GM18870 (cell line): Measurements from ENCODE around the gene GPATCH2L.

Experiments used
- ATAC-seq: cut with Tn5 transposase; IDR thresholded peaks from one replicate; pipeline ENCODE4 v1.9.1; 2021; ENCODE audit warnings: moderate library complexity; ENCODE audit not compliant: unreplicated experiment

The GPATCH2L gene

GRCh38 chr14:76195003-76195402 lies 43.3 kb downstream of the GPATCH2L start:
- no peak for ATAC-seq

- ATAC-seq = no peak
These were observed 45.4 kb downstream of the GPATCH2L start for GRCh38 chr14:76196980-76197695.

GRCh38 chr14:76201162-76201561 lies 49.4 kb downstream of the GPATCH2L start:
- no peak for ATAC-seq

GRCh38 chr14:76203086-76204001 lies 51.6 kb downstream of the GPATCH2L start:
- ATAC-seq = peak; percentile 69

GRCh38 chr14:76204461-76205230 lies 52.9 kb downstream of the GPATCH2L start:
- no peak for ATAC-seq

- ATAC-seq = no peak
These were observed 54.0 kb downstream of the GPATCH2L start for GRCh38 chr14:76205708-76206107.

GRCh38 chr14:76208340-76208739 lies 56.6 kb downstream of the GPATCH2L start:
- ATAC-seq = no peak

GRCh38 chr14:76212242-76212641 lies 60.5 kb downstream of the GPATCH2L start:
- ATAC-seq = no peak

- ATAC-seq = no peak
These were observed 65.5 kb downstream of the GPATCH2L start for GRCh38 chr14:76217179-76217578.

GRCh38 chr14:76218662-76219061 lies 66.9 kb downstream of the GPATCH2L start:
- no peak for ATAC-seq

GRCh38 chr14:76219873-76220272 lies 68.2 kb downstream of the GPATCH2L start:
- no peak for ATAC-seq

- ATAC-seq = no peak
These were observed 75.8 kb downstream of the GPATCH2L start for GRCh38 chr14:76227450-76228050.

- no peak for ATAC-seq
These were observed 76.4 kb downstream of the GPATCH2L start for GRCh38 chr14:76228138-76228537.

- ATAC-seq = no peak
These were observed 81.1 kb downstream of the GPATCH2L start for GRCh38 chr14:76232800-76233199.

GRCh38 chr14:76235628-76236027 lies 83.9 kb downstream of the GPATCH2L start:
- no peak for ATAC-seq

GRCh38 chr14:76236172-76237130 lies 84.7 kb downstream of the GPATCH2L start:
- ATAC-seq = no peak

GRCh38 chr14:76237349-76237990 lies 85.7 kb downstream of the GPATCH2L start:
- no peak for ATAC-seq

GRCh38 chr14:76245097-76245496 lies 93.4 kb downstream of the GPATCH2L start:
- no peak for ATAC-seq

- no peak for ATAC-seq
These were observed 98.6 kb downstream of the GPATCH2L start for GRCh38 chr14:76250302-76250701.
